ENCODE measurements around the gene SELENOV. TPM values are rescaled to one million over a fixed set of nuclear protein-coding genes. Genes with fewer than 3 reads are reported as not detected.

The SELENOV gene
- total RNA-seq, 1 donor from 2014 or later = not detected

DNA sequence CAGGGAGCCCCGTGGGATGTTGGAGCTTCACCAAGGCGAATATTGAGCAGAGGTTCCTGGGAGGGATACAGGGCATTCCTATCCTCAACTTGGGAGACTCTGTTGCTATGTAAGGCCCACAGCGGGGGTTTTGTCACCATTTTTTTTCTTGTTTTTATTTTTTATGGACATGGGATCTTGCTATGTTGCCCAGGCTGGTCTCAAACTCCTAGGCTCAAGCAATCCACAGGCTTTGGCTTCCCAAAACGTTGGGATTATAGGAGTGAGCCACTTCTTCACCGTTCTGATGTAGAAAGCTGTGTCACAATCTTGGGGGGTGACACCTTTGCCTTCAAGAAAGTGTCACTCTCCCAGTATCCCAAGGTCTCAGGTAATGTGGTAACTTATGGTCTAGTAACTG is 13.6 kb upstream of the SELENOV start:
- Histone ChIP-seq H3K4me3 (no peak overlapping the region), H3K4me1 (peaks cover 19% of the 10 kb centered on the region), H3K27me3 (ENCODE audit: low read depth) (peaks cover 100% of the 10 kb centered on the region), H3K27ac (replicated peaks) (no peak overlapping the region), H3K36me3 (no peaks in the 10 kb centered on the region), H3K9me3 (replicated peaks) (no peaks in the 10 kb centered on the region)
- intact Hi-C loops (cut with micrococcal nuclease) = no loop called here
- DNase-seq = no peak
- TF ChIP-seq, protein P1, sequence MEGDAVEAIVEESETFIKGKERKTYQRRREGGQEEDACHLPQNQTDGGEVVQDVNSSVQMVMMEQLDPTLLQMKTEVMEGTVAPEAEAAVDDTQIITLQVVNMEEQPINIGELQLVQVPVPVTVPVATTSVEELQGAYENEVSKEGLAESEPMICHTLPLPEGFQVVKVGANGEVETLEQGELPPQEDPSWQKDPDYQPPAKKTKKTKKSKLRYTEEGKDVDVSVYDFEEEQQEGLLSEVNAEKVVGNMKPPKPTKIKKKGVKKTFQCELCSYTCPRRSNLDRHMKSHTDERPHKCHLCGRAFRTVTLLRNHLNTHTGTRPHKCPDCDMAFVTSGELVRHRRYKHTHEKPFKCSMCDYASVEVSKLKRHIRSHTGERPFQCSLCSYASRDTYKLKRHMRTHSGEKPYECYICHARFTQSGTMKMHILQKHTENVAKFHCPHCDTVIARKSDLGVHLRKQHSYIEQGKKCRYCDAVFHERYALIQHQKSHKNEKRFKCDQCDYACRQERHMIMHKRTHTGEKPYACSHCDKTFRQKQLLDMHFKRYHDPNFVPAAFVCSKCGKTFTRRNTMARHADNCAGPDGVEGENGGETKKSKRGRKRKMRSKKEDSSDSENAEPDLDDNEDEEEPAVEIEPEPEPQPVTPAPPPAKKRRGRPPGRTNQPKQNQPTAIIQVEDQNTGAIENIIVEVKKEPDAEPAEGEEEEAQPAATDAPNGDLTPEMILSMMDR (IDR thresholded peaks at IDR 0.05; ENCODE audit: borderline replicate concordance) = no peak

- H3K9me3 ChIP-seq (replicated peaks) = no peaks in the 10 kb centered on the region
- intact Hi-C loops (cut with micrococcal nuclease) = no loop called here
- no peak overlapping the region for H3K4me3 ChIP-seq
- H3K4me1 ChIP-seq = peaks cover 24% of the 10 kb centered on the region
- H3K27ac ChIP-seq (replicated peaks) = no peak overlapping the region
- H3K36me3 ChIP-seq = no peaks in the 10 kb centered on the region
- peaks cover 100% of the 10 kb centered on the region for H3K27me3 ChIP-seq (ENCODE audit: low read depth)
- peak; percentile 52 for DNase-seq
- TF ChIP-seq, protein P1 (IDR thresholded peaks at IDR 0.05; ENCODE audit: borderline replicate concordance) = peak; percentile 78
Observed at GRCh38 chr19:39502640-39503417, 12.1 kb upstream of the SELENOV start.

DNA sequence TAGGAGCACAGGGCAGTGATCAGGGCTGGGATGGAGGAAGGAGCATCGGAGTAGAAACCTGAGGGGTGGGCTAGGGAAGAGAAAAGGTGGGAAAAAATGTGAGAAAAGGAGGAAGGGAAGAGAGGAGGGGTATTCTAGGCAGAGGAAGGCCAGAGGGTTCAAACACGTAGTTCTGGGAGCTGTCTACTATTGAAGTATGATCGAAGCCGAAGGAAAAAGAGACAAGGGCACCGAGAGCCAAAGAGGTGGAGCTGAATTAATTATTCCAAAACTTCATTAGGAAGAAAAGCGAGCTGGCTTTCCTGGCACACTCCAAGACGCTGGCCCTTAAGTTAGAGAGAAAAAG is 8.4 kb upstream of the SELENOV start:
- Histone ChIP-seq H3K9me3 (replicated peaks) (no peaks in the 10 kb centered on the region), H3K27me3 (ENCODE audit: low read depth) (peaks cover 100% of the 10 kb centered on the region), H3K4me3 (peak overlapping the region; percentile 62), H3K36me3 (no peaks in the 10 kb centered on the region), H3K4me1 (peaks cover 8% of the 10 kb centered on the region), H3K27ac (replicated peaks) (no peak overlapping the region)
- DNase-seq = no peak
- intact Hi-C loops (cut with micrococcal nuclease) = no loop called here
- TF ChIP-seq, protein P1 (IDR thresholded peaks at IDR 0.05; ENCODE audit: borderline replicate concordance) = no peak

GRCh38 chr19:39506944-39507714 is 7.8 kb upstream of the SELENOV start:
- intact Hi-C loops (cut with micrococcal nuclease) = no loop called here
- Histone ChIP-seq H3K27me3 (ENCODE audit: low read depth) (peaks cover 100% of the 10 kb centered on the region), H3K4me3 (peak overlapping the region; percentile 62), H3K36me3 (no peaks in the 10 kb centered on the region), H3K9me3 (replicated peaks) (no peaks in the 10 kb centered on the region), H3K4me1 (peaks cover 8% of the 10 kb centered on the region), H3K27ac (replicated peaks) (no peak overlapping the region)
- TF ChIP-seq, protein P1 (IDR thresholded peaks at IDR 0.05; ENCODE audit: borderline replicate concordance) = no peak
- DNase-seq = no peak

GRCh38 chr19:39507715-39508364 is 7.1 kb upstream of the SELENOV start:
- H3K36me3 ChIP-seq = no peaks in the 10 kb centered on the region
- peaks cover 8% of the 10 kb centered on the region for H3K4me1 ChIP-seq
- TF ChIP-seq, protein P1 (IDR thresholded peaks at IDR 0.05; ENCODE audit: borderline replicate concordance) = no peak
- DNase-seq = no peak
- intact Hi-C loops (cut with micrococcal nuclease) = no loop called here
- no peak overlapping the region for H3K27ac ChIP-seq (replicated peaks)
- peaks cover 100% of the 10 kb centered on the region for H3K27me3 ChIP-seq (ENCODE audit: low read depth)
- no peaks in the 10 kb centered on the region for H3K9me3 ChIP-seq (replicated peaks)
- peak overlapping the region; percentile 62 for H3K4me3 ChIP-seq

Data from left ventricle myocardium inferior (tissue), 1 donor.